H9 (cell line): ENCODE results near the gene APOBEC4. TPM values are rescaled to one million over a fixed set of nuclear protein-coding genes. Genes with fewer than 3 reads are reported as not detected.

ENCODE experiments used
- DNase-seq: peaks from one replicate; pipeline ENCODE4 v3.0.0-alpha.2; 2017
- H2AFZ ChIP-seq: one replicate; pipeline ENCODE4 v1.6.1; 2013; ENCODE audit warnings: mild to moderate bottlenecking, low read length, control low read depth, moderate library complexity
- H2AK5ac ChIP-seq: 2 replicates; pipeline ENCODE4 v1.6.1; 2013; ENCODE audit warnings: low read length, control low read depth, mixed read lengths; ENCODE audit not compliant: insufficient read length
- H2BK120ac ChIP-seq: one replicate; pipeline ENCODE4 v1.6.1; 2013; ENCODE audit warnings: low read depth, mild to moderate bottlenecking, low read length, control low read depth, inconsistent platforms; ENCODE audit not compliant: poor library complexity, severe bottlenecking
- H2BK12ac ChIP-seq: 2 replicates; pipeline ENCODE4 v1.6.1; 2013; ENCODE audit warnings: low read length, control low read depth, mixed read lengths, low read depth; ENCODE audit not compliant: insufficient read length
- H2BK15ac ChIP-seq: 2 replicates; pipeline ENCODE4 v1.6.1; 2013; ENCODE audit warnings: low read depth, low read length, control low read depth
- H2BK20ac ChIP-seq: one replicate; pipeline ENCODE4 v1.6.1; 2013; ENCODE audit warnings: low read depth, mild to moderate bottlenecking, low read length, control low read depth, inconsistent platforms; ENCODE audit not compliant: poor library complexity, severe bottlenecking
- H2BK5ac ChIP-seq: 2 replicates; pipeline ENCODE4 v1.6.1; 2013; ENCODE audit warnings: low read length, control low read depth, mixed read lengths; ENCODE audit not compliant: insufficient read length
- H3K14ac ChIP-seq: 2 replicates; pipeline ENCODE4 v1.6.1; 2013; ENCODE audit warnings: low read length, control low read depth; ENCODE audit not compliant: insufficient read depth
- H3K18ac ChIP-seq: 2 replicates; pipeline ENCODE4 v1.6.1; 2013; ENCODE audit warnings: low read depth, mild to moderate bottlenecking, mixed read lengths, low read length, control low read depth; ENCODE audit not compliant: insufficient read length
- H3K23ac ChIP-seq: 2 replicates; pipeline ENCODE4 v1.6.1; 2013; ENCODE audit warnings: low read length, control low read depth, mixed read lengths, low read depth; ENCODE audit not compliant: insufficient read length
- H3K23me2 ChIP-seq: 2 replicates; pipeline ENCODE4 v1.6.1; 2013; ENCODE audit warnings: low read depth, mild to moderate bottlenecking, mixed read lengths, low read length, control low read depth; ENCODE audit not compliant: insufficient read length, poor library complexity, severe bottlenecking
- H3K27ac ChIP-seq: 2 replicates; pipeline ENCODE4 v1.5.1; 2013; ENCODE audit warnings: low read length, control low read depth, mixed read lengths, low read depth; ENCODE audit not compliant: insufficient read length
- H3K27me3 ChIP-seq: 2 replicates; pipeline ENCODE4 v1.6.1; 2013; ENCODE audit warnings: low read length, control low read depth, inconsistent platforms; ENCODE audit not compliant: insufficient read depth
- H3K4ac ChIP-seq: 2 replicates; pipeline ENCODE4 v1.6.1; 2013; ENCODE audit warnings: low read depth, mild to moderate bottlenecking, control low read depth, inconsistent platforms, low read length, moderate library complexity
- H3K4me1 ChIP-seq: 2 replicates; pipeline ENCODE4 v1.6.1; 2013; ENCODE audit warnings: low read length, control low read depth, inconsistent platforms; ENCODE audit not compliant: insufficient read depth
- H3K4me2 ChIP-seq: 2 replicates; pipeline ENCODE4 v1.6.1; 2013; ENCODE audit warnings: low read length, control low read depth, mixed read lengths; ENCODE audit not compliant: insufficient read length, insufficient read depth
- H3K56ac ChIP-seq: 2 replicates; pipeline ENCODE4 v1.6.1; 2013; ENCODE audit warnings: low read depth, mild to moderate bottlenecking, mixed read lengths, low read length, control low read depth; ENCODE audit not compliant: insufficient read length
- H3K79me1 ChIP-seq: 2 replicates; pipeline ENCODE4 v1.6.1; 2013; ENCODE audit warnings: low read depth, mild to moderate bottlenecking, moderate library complexity, low read length, control low read depth, inconsistent platforms; ENCODE audit not compliant: insufficient read depth, poor library complexity, severe bottlenecking
- H3K79me2 ChIP-seq: 2 replicates; pipeline ENCODE4 v1.6.1; 2013; ENCODE audit warnings: low read length, control low read depth, inconsistent platforms; ENCODE audit not compliant: insufficient read depth
- H3K9ac ChIP-seq: 2 replicates; pipeline ENCODE4 v1.6.1; 2013; ENCODE audit warnings: low read length, control low read depth, mixed read lengths; ENCODE audit not compliant: insufficient read length; ENCODE audit errors: extremely low read depth
- H3K9me3 ChIP-seq: one replicate; pipeline ENCODE4 v1.6.1; 2013; ENCODE audit warnings: low read depth, low read length, inconsistent platforms; ENCODE audit not compliant: control insufficient read depth
- H3T11ph ChIP-seq: one replicate; pipeline ENCODE4 v1.6.1; 2013; ENCODE audit warnings: mild to moderate bottlenecking, low read length, control low read depth, inconsistent platforms
- H4K20me1 ChIP-seq: one replicate; pipeline ENCODE4 v1.6.1; 2013; ENCODE audit not compliant: control insufficient read depth, insufficient read length, insufficient read depth
- H4K5ac ChIP-seq: 2 replicates; pipeline ENCODE4 v1.6.1; 2013; ENCODE audit warnings: low read depth, mild to moderate bottlenecking, mixed read lengths, low read length, control low read depth; ENCODE audit not compliant: insufficient read length
- H4K8ac ChIP-seq: replicated peaks from 2 replicates; pipeline ENCODE4 v1.6.1; 2013; ENCODE audit warnings: low read length, control low read depth, mixed read lengths, low read depth; ENCODE audit not compliant: insufficient read length
- H4K91ac ChIP-seq: 2 replicates; pipeline ENCODE4 v1.6.1; 2013; ENCODE audit warnings: low read depth, mild to moderate bottlenecking, moderate library complexity, mixed read lengths, low read length, control low read depth; ENCODE audit not compliant: insufficient read length
- H3K27ac Mint-ChIP-seq, 3 experiments: 2 replicates in 2 of 3; 3 replicates in 1 of 3; pipeline ENCODE4 v1.8.0; 2020 to 2021; ENCODE audit warnings: mixed read lengths in 3 of 3, mild to moderate bottlenecking in 1 of 3, moderate library complexity in 1 of 3
- H3K27me3 Mint-ChIP-seq: 2 replicates; pipeline ENCODE4 v1.8.0; 2021; ENCODE audit warnings: low read depth, mild to moderate bottlenecking, moderate library complexity, mixed read lengths
- H3K36me3 Mint-ChIP-seq, 3 experiments: 2 replicates in 2 of 3; 3 replicates in 1 of 3; pipeline ENCODE4 v1.8.0; 2020 to 2021; ENCODE audit warnings: low read depth in 3 of 3, mixed read lengths in 3 of 3; ENCODE audit not compliant: insufficient read depth in 1 of 3
- H3K4me1 Mint-ChIP-seq, 2 experiments: 2 replicates each; pipeline ENCODE4 v1.8.0; 2020; ENCODE audit warnings: mixed read lengths in 2 of 2
- H3K4me3 Mint-ChIP-seq, 2 experiments: 2 replicates in 1 of 2; 3 replicates in 1 of 2; pipeline ENCODE4 v1.8.0; 2020 to 2021; ENCODE audit warnings: mild to moderate bottlenecking in 2 of 2, mixed read lengths in 2 of 2, moderate library complexity in 1 of 2
- H3K9me3 Mint-ChIP-seq, 2 experiments: 2 replicates in 1 of 2; 3 replicates in 1 of 2; pipeline ENCODE4 v1.8.0; 2020; ENCODE audit warnings: mild to moderate bottlenecking in 2 of 2, mixed read lengths in 2 of 2, moderate library complexity in 1 of 2
- WGBS: extraction: QIAGEN DNeasy Blood & Tissue Kit; methylation state at CpG from one replicate; pipeline ENCODE4 v1.1.7; 2013; ENCODE audit warnings: missing lambda C conversion rate, low lambda C conversion rate, mixed read lengths; ENCODE audit not compliant: insufficient read length; ENCODE audit errors: extremely low coverage; 5-methylcytosine and 5-hydroxymethylcytosine counted together
- total RNA-seq: library from RNA; stranded (reverse); gene quantifications from 2 replicates; pipeline ENCODE4 v1.2.1, GENCODE V29; 2021
- TF ChIP-seq, protein P1 (sequence below): fragments of 200-600 bp; sonication (generic); conservative IDR thresholded peaks from 3 replicates; pipeline ENCODE4 v1.8.0; 2021; ENCODE audit warnings: antibody characterized with exemption, mild to moderate bottlenecking

APOBEC4 gene
- total RNA-seq, 1 experiment from 2014 or later, result not detected

DNA sequence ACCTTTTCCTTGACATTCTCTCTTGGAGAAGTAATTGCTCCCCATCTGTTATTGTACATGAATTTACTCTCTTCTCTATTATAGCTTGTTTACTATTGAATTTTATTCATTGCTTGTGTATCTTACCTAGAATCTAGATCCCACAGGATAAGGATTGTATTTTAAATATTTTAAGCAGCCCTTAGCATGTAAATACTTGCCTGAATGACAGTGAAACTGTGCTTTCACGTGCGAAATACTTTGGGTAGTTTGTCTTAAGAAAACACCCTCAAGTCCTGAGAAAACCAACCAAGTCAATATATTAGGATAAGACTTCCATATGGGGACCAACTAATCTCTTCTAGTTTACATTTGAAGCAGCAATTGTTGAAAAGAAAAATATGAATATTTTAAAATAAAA, 32.8 kb downstream of the APOBEC4 start:
- TF ChIP-seq, protein P1, sequence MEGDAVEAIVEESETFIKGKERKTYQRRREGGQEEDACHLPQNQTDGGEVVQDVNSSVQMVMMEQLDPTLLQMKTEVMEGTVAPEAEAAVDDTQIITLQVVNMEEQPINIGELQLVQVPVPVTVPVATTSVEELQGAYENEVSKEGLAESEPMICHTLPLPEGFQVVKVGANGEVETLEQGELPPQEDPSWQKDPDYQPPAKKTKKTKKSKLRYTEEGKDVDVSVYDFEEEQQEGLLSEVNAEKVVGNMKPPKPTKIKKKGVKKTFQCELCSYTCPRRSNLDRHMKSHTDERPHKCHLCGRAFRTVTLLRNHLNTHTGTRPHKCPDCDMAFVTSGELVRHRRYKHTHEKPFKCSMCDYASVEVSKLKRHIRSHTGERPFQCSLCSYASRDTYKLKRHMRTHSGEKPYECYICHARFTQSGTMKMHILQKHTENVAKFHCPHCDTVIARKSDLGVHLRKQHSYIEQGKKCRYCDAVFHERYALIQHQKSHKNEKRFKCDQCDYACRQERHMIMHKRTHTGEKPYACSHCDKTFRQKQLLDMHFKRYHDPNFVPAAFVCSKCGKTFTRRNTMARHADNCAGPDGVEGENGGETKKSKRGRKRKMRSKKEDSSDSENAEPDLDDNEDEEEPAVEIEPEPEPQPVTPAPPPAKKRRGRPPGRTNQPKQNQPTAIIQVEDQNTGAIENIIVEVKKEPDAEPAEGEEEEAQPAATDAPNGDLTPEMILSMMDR, result no peak
- Histone ChIP-seq H2AFZ (no peak overlapping the region), H3K14ac (no peak overlapping the region), H3K79me1 (no peaks in the 10 kb centered on the region), H3K27me3 (no peaks in the 10 kb centered on the region), H3K9ac (no peak overlapping the region), H2BK12ac (no peak overlapping the region), H2BK120ac (no peak overlapping the region), H4K91ac (no peak overlapping the region), H4K5ac (no peak overlapping the region), H3K27ac (no peak overlapping the region), H3K18ac (no peak overlapping the region), H3K79me2 (no peaks in the 10 kb centered on the region), H2BK5ac (no peak overlapping the region), H3K4me2 (no peak overlapping the region), H2AK5ac (no peak overlapping the region), H2BK15ac (no peak overlapping the region), H4K8ac (no peak overlapping the region), H3T11ph (no peak overlapping the region), H3K4ac (no peak overlapping the region), H3K4me1 (no peaks in the 10 kb centered on the region; the same call in 1 of the 2 replicates), H3K23ac (no peak overlapping the region), H3K9me3 (no peaks in the 10 kb centered on the region), H3K23me2 (no peaks in the 10 kb centered on the region), H2BK20ac (no peak overlapping the region), H3K56ac (no peak overlapping the region), H4K20me1 (no peaks in the 10 kb centered on the region)
- Mint-ChIP-seq H3K27me3 (no peaks in the 10 kb centered on the region), H3K27ac (peak overlapping the region in 2 of 3 experiments; percentile 2 to 66; a peak in 4 of 7 replicates), H3K4me3 (no peak overlapping the region; a peak in 1 of 5 replicates), H3K9me3 (no peaks in the 10 kb centered on the region), H3K4me1 (peaks cover 36 to 37% of the 10 kb centered on the region in 2 experiments), H3K36me3 (no peaks in the 10 kb centered on the region)
- no peak for DNase-seq
- WGBS, result no CpG with 5 or more reads among the region's 2 CpGs
